H1 (cell line): Measurements from ENCODE around the gene ISG15. TPM values are rescaled to one million over a fixed set of nuclear protein-coding genes. Genes with fewer than 3 reads are reported as not detected.

Source experiments
- CTCF ChIA-PET: fragments of 300-600 bp; sonication (Branson Sonifier 250); formaldehyde crosslinking; loops from one replicate; lab custom pipeline; 2021; ENCODE audit not compliant: partially characterized antibody; lab: Charles Lee
- POLR2A ChIA-PET: fragments of 300-600 bp; sonication (Branson Sonifier 250); formaldehyde crosslinking; loops from one replicate; lab custom pipeline; 2021; ENCODE audit warnings: inconsistent platforms; ENCODE audit not compliant: partially characterized antibody; lab: Charles Lee
- DNase-seq, 2 experiments: peaks; one replicate each; pipeline versions ENCODE4 v3.0.0 to v3.0.0-alpha.2; 2010 to 2022; ENCODE audit warnings: low spot score in 2 of 2, low read depth in 1 of 2, mixed read lengths in 1 of 2
- FAIRE-seq: peaks from 2 replicates; lab custom pipeline; 2011; peaks lifted over from hg19 to GRCh38; lab: Jason Lieb, UNC
- H2AFZ ChIP-seq: 2 replicates; pipeline ENCODE4 v1.8.1; 2012; ENCODE audit warnings: low read length, inconsistent platforms
- H2AK5ac ChIP-seq: 2 replicates; pipeline ENCODE4 v1.6.1; 2013; ENCODE audit warnings: low read depth, low read length
- H2BK120ac ChIP-seq: replicated peaks from 2 replicates; pipeline ENCODE3; 2013; ENCODE audit warnings: low read depth, low read length, inconsistent platforms
- H2BK12ac ChIP-seq: 2 replicates; pipeline ENCODE4 v1.6.1; 2013; ENCODE audit warnings: low read depth, low read length
- H2BK15ac ChIP-seq: 2 replicates; pipeline ENCODE4 v1.6.1; 2013; ENCODE audit warnings: low read length
- H2BK20ac ChIP-seq: 2 replicates; pipeline ENCODE4 v1.6.1; 2013; ENCODE audit warnings: low read length
- H2BK5ac ChIP-seq: 2 replicates; pipeline ENCODE4 v1.6.1; 2013; ENCODE audit warnings: low read depth, low read length
- H3K14ac ChIP-seq: 2 replicates; pipeline ENCODE4 v1.6.1; 2013; ENCODE audit warnings: inconsistent platforms; ENCODE audit not compliant: insufficient read length
- H3K18ac ChIP-seq: 2 replicates; pipeline ENCODE4 v1.6.1; 2013; ENCODE audit warnings: low read length; ENCODE audit errors: extremely low read depth
- H3K23ac ChIP-seq: 2 replicates; pipeline ENCODE4 v1.6.1; 2013; ENCODE audit warnings: inconsistent platforms; ENCODE audit not compliant: insufficient read length
- H3K23me2 ChIP-seq: 2 replicates; pipeline ENCODE4 v1.6.1; 2013; ENCODE audit warnings: low read depth, low read length
- H3K27ac ChIP-seq: 2 replicates; pipeline ENCODE4 v1.6.1; 2011; ENCODE audit warnings: low read depth, low read length, inconsistent platforms
- H3K27me3 ChIP-seq, 4 experiments: replicated peaks in 1 of 4; 1 replicate in 1 of 4; 2 replicates in 3 of 4; pipeline versions ENCODE4 v1.6.1 to v1.8.1; 2011 to 2013; ENCODE audit warnings: low read length in 3 of 4, mild to moderate bottlenecking in 3 of 4, inconsistent platforms in 2 of 4, mixed read lengths in 2 of 4, moderate library complexity in 1 of 4; ENCODE audit not compliant: control insufficient read depth in 3 of 4, insufficient read depth in 3 of 4; ENCODE audit errors: extremely low read depth in 1 of 4
- H3K36me3 ChIP-seq, 4 experiments: 2 replicates each; pipeline versions ENCODE4 v1.6.1 to v1.8.1; 2011 to 2013; ENCODE audit warnings: mild to moderate bottlenecking in 4 of 4, low read length in 3 of 4, moderate library complexity in 2 of 4, control low read depth in 1 of 4, inconsistent platforms in 1 of 4; ENCODE audit not compliant: insufficient read depth in 4 of 4, control insufficient read depth in 2 of 4
- H3K4ac ChIP-seq: replicated peaks from 2 replicates; pipeline ENCODE3; 2013; ENCODE audit warnings: low read length, low read depth, mixed read lengths, inconsistent platforms; ENCODE audit not compliant: insufficient read length
- H3K4me1 ChIP-seq, 4 experiments: replicated peaks in 1 of 4; 1 replicate in 1 of 4; 2 replicates in 3 of 4; pipeline versions ENCODE4 v1.6.1 to v1.8.1; 2011 to 2013; ENCODE audit warnings: low read length in 3 of 4, inconsistent platforms in 2 of 4, mixed read lengths in 1 of 4; ENCODE audit not compliant: insufficient read depth in 4 of 4, control insufficient read depth in 3 of 4
- H3K4me2 ChIP-seq, 2 experiments: 2 replicates each; pipeline versions ENCODE4 v1.6.1 to v1.8.1; 2011 to 2013; ENCODE audit warnings: low read depth in 2 of 2, low read length in 2 of 2, control low read depth in 1 of 2, inconsistent platforms in 1 of 2, mild to moderate bottlenecking in 1 of 2; ENCODE audit not compliant: insufficient read depth in 1 of 2
- H3K4me3 ChIP-seq, 4 experiments: fragments of 200-600, 300-600 bp in 1 of 4; sonication (generic), shearing (Covaris generic), sonication (Bioruptor Twin) in 1 of 4; 2 replicates each; pipeline versions ENCODE4 v1.5.1 to v1.8.1; 2011 to 2016; ENCODE audit warnings: low read length in 4 of 4, low read depth in 3 of 4, control low read depth in 2 of 4, inconsistent platforms in 2 of 4, mild to moderate bottlenecking in 2 of 4, mixed read lengths in 1 of 4, moderate library complexity in 1 of 4; ENCODE audit not compliant: insufficient read depth in 2 of 4; ENCODE audit errors: extremely low read depth in 1 of 4
- H3K56ac ChIP-seq: replicated peaks from 2 replicates; pipeline ENCODE3; 2013; ENCODE audit warnings: low read depth, mild to moderate bottlenecking, mixed read lengths, low read length, inconsistent platforms; ENCODE audit not compliant: insufficient read length
- H3K79me1 ChIP-seq: 2 replicates; pipeline ENCODE4 v1.6.1; 2013; ENCODE audit warnings: low read depth, low read length, control low read depth
- H3K79me2 ChIP-seq, 2 experiments: 2 replicates each; pipeline versions ENCODE4 v1.6.1 to v1.8.1; 2012 to 2013; ENCODE audit warnings: low read length in 2 of 2, mild to moderate bottlenecking in 2 of 2, inconsistent platforms in 1 of 2; ENCODE audit not compliant: insufficient read depth in 2 of 2, control insufficient read depth in 1 of 2
- H3K9ac ChIP-seq, 4 experiments: replicated peaks in 1 of 4; 1 replicate in 1 of 4; 2 replicates in 3 of 4; pipeline versions ENCODE4 v1.6.1 to v1.8.1; 2011 to 2013; ENCODE audit warnings: low read depth in 3 of 4, low read length in 3 of 4, control low read depth in 2 of 4, mild to moderate bottlenecking in 2 of 4, moderate library complexity in 2 of 4, inconsistent platforms in 1 of 4; ENCODE audit errors: extremely low read depth in 1 of 4
- H3K9me3 ChIP-seq, 2 experiments: 2 replicates each; pipeline versions ENCODE4 v1.6.1 to v1.8.1; 2012 to 2013; ENCODE audit warnings: mild to moderate bottlenecking in 2 of 2, moderate library complexity in 2 of 2, control low read depth in 1 of 2, inconsistent platforms in 1 of 2, low read depth in 1 of 2, low read length in 1 of 2, mixed read lengths in 1 of 2; ENCODE audit not compliant: insufficient read depth in 2 of 2
- H4K20me1 ChIP-seq, 2 experiments: replicated peaks in 1 of 2; 2 replicates each; pipeline versions ENCODE3 to v1.8.1; 2011 to 2013; ENCODE audit warnings: inconsistent platforms in 2 of 2, low read length in 2 of 2, mild to moderate bottlenecking in 1 of 2; ENCODE audit not compliant: insufficient read depth in 2 of 2, control insufficient read depth in 1 of 2
- H4K5ac ChIP-seq: 2 replicates; pipeline ENCODE4 v1.6.1; 2013; ENCODE audit warnings: low read length, low read depth, mixed read lengths, inconsistent platforms; ENCODE audit not compliant: insufficient read length
- H4K8ac ChIP-seq: 2 replicates; pipeline ENCODE4 v1.8.0; 2013; ENCODE audit warnings: mild to moderate bottlenecking, moderate library complexity, low read length, inconsistent platforms; ENCODE audit not compliant: insufficient read depth; ENCODE audit errors: extremely low read depth
- H4K91ac ChIP-seq: replicated peaks from 2 replicates; pipeline ENCODE3; 2013; ENCODE audit warnings: low read length, mixed read lengths, inconsistent platforms; ENCODE audit not compliant: insufficient read length
- BACH1 ChIP-seq: IDR thresholded peaks from 2 replicates; pipeline ENCODE4 v1.6.1; 2012; ENCODE audit warnings: low read length, improper control_type of control experiment
- BRCA1 ChIP-seq: IDR thresholded peaks from 2 replicates; pipeline ENCODE4 v1.6.1; 2012; ENCODE audit warnings: low read depth, low read length, improper control_type of control experiment
- CTCF ChIP-seq, 3 experiments: IDR thresholded peaks; 1 replicate in 2 of 3; 2 replicates in 1 of 3; pipeline versions ENCODE4 v1.5.1 to v1.6.1; 2011; ENCODE audit warnings: low read length in 3 of 3, mild to moderate bottlenecking in 3 of 3, inconsistent platforms in 2 of 3, low read depth in 1 of 3, moderate library complexity in 1 of 3; ENCODE audit not compliant: insufficient read depth in 1 of 3; ENCODE audit errors: control extremely low read depth in 1 of 3
- GTF2F1 ChIP-seq: IDR thresholded peaks from 2 replicates; pipeline ENCODE4 v1.6.1; 2012; ENCODE audit warnings: low read depth, low read length, improper control_type of control experiment, borderline replicate concordance
- POU5F1 ChIP-seq: IDR thresholded peaks from 2 replicates; pipeline ENCODE4 v1.6.1; 2011; ENCODE audit warnings: low read depth, mild to moderate bottlenecking, low read length, moderate library complexity
- TAF7 ChIP-seq: optimal IDR thresholded peaks from 2 replicates; pipeline ENCODE3; 2011; ENCODE audit warnings: low read depth, mild to moderate bottlenecking, inconsistent platforms, low read length, moderate library complexity, borderline replicate concordance
- TBP ChIP-seq: IDR thresholded peaks from 2 replicates; pipeline ENCODE4 v1.6.1; 2011; ENCODE audit warnings: low read depth, low read length, improper control_type of control experiment
- WGBS, 2 experiments: shearing (Covaris generic) in 1 of 2; methylation state at CpG; one replicate each; pipeline versions ENCODE4 v1.1.6 to v1.1.7; 2013 to 2015; ENCODE audit warnings: low lambda C conversion rate in 2 of 2, mixed read lengths in 2 of 2, inconsistent platforms in 1 of 2, low coverage in 1 of 2, missing lambda C conversion rate in 1 of 2; ENCODE audit not compliant: insufficient replicate concordance in 2 of 2, insufficient coverage in 1 of 2, insufficient read length in 1 of 2; ENCODE audit errors: extremely low coverage in 1 of 2, missing lambda C conversion rate in 1 of 2; 5-methylcytosine and 5-hydroxymethylcytosine counted together
- polyA plus RNA-seq, 7 experiments: library from polyadenylated mRNA; depleted of rRNA in 3 of 7; stranded (reverse) in 5 of 7; unstranded in 2 of 7; fragments of >200 nt in 5 of 7; fragments of 200-250 nt in 2 of 7; gene quantifications; 1 replicate in 5 of 7; 2 replicates in 1 of 7; 4 replicates in 1 of 7; pipeline versions ENCODE4 v1.2.1 to v1.2.3, GENCODE V29; 2011 to 2013; ENCODE audit warnings: missing spikeins in 2 of 7, mixed read lengths in 2 of 7
- total RNA-seq: library from RNA; stranded (reverse); fragmentation: NEBNext Ultra II Directional; extraction: Animal tissue kit (Norgen Biotek cat#: 25700); gene quantifications from 2 replicates; pipeline ENCODE4 v1.2.1, GENCODE V29; 2021

The ISG15 gene
- total and polyA plus RNA-seq, 2 of the 8 experiments (the other 6 are each of a cell fraction or from before 2014, with no cell fraction given), result 29.3 to 121 TPM

GRCh38 chr1:1058088-1058905 lies 45.0 kb downstream of the ISG15 start:
- H4K8ac ChIP-seq, result peak overlapping the region; percentile 18; the same call in 1 of the 2 replicates
- H3K4me2 ChIP-seq, result peak overlapping the region; percentile 42 to 98
- POLR2A ChIA-PET, result interaction anchor here (0.7 to 6.9 kb wide), 10 partner anchors 7 to 253 kb away, joined by 3 to 70 read pairs (median 4); no protein-coding TSS in a partner anchor
- H3K23ac ChIP-seq, result no peak overlapping the region
- H4K91ac ChIP-seq, result no peak overlapping the region
- H2BK20ac ChIP-seq, result no peak overlapping the region
- 0 out of 2 replicates have a peak overlapping the region, but pooled peaks have one; percentile 17 for H2BK12ac ChIP-seq
- no peak overlapping the region for H3K14ac ChIP-seq
- peaks cover 7% of the 10 kb centered on the region; the same call in 1 of the 2 replicates for H3K23me2 ChIP-seq
- H3K9ac ChIP-seq, result no peak overlapping the region
- no peak overlapping the region for H3K27ac ChIP-seq
- H3K4ac ChIP-seq, result no peak overlapping the region
- no peak for FAIRE-seq
- H3K36me3 ChIP-seq, result peaks cover 0 to 22% (median 8%) of the 10 kb centered on the region in 4 experiments; a peak in 5 of 8 replicates
- WGBS, 2 experiments, result 69% methylated on average over 14 of the region's 24 CpGs; no CpG with 5 or more reads in 1 of the 2 experiments
- H3K4me3 ChIP-seq, result peak overlapping the region; percentile 43 to 76 (median 48); a peak in 6 of 8 replicates
- peaks cover 9 to 45% (median 32%) of the 10 kb centered on the region in 4 experiments for H3K27me3 ChIP-seq
- H4K20me1 ChIP-seq, result peaks cover 0 to 19% of the 10 kb centered on the region in 2 experiments
- H3K56ac ChIP-seq, result no peak overlapping the region
- DNase-seq, result no peak
- H3K18ac ChIP-seq, result no peak overlapping the region
- H3K9me3 ChIP-seq, result no peaks in the 10 kb centered on the region
- no peak overlapping the region for H2BK15ac ChIP-seq
- no peaks in the 10 kb centered on the region for H3K79me2 ChIP-seq
- H3K4me1 ChIP-seq, result peaks cover 0 to 12% (median 6%) of the 10 kb centered on the region in 4 experiments; a peak in 5 of 7 replicates
- no peak overlapping the region for H2BK5ac ChIP-seq
- no peak overlapping the region for H2AK5ac ChIP-seq
- CTCF ChIA-PET, result interaction anchor here (0.7 to 10.2 kb wide), 14 partner anchors 10 to 233 kb away, joined by 3 to 70 read pairs (median 6); partner anchors contain the start of gene ISG15
- no peak overlapping the region for H2BK120ac ChIP-seq
- no peak overlapping the region for H4K5ac ChIP-seq
- no peak overlapping the region for H2AFZ ChIP-seq
- no peaks in the 10 kb centered on the region for H3K79me1 ChIP-seq
- TF ChIP-seq BACH1 (no peak), TBP (no peak), GTF2F1 (no peak), TAF7 (no peak), BRCA1 (no peak), CTCF (IDR thresholded peaks at IDR 0.05; ENCODE audit: control extremely low read depth in 1 of 3, insufficient read depth in 1 of 3, low read depth in 1 of 3, low read length in 3 of 3) (no peak), POU5F1 (no peak)
